ENCODE measurements around the gene MAP2K3. TPM values are rescaled to one million over a fixed set of nuclear protein-coding genes. Genes with fewer than 3 reads are reported as not detected.

Gene MAP2K3
- total and polyA plus RNA-seq, 9 donors, result 9.1 to 45.5 (median 17.6) TPM

- H3K36me3 ChIP-seq, result no peaks in the 10 kb centered on the region
- no peaks in the 10 kb centered on the region for H3K4me1 ChIP-seq (ENCODE audit: insufficient read depth)
- WGBS, 3 donors, result 65 to 70% (median 69%) methylated on average over 5 of the region's 5 CpGs
- H3K9me3 ChIP-seq, result no peaks in the 10 kb centered on the region
- no peak overlapping the region for H3K27ac ChIP-seq
- no peak for DNase-seq
- TF ChIP-seq POLR2A (IDR thresholded peaks at IDR 0.05) (no peak), EP300 (IDR thresholded peaks at IDR 0.05) (no peak), CTCF (IDR thresholded peaks at IDR 0.05) (no peak)
- intact Hi-C loops (cut with DNase I), result no loop called here
- H3K27me3 ChIP-seq, result no peaks in the 10 kb centered on the region
- H3K4me3 ChIP-seq, result no peak overlapping the region
Measured at GRCh38 chr17:21357281-21357680, 72.8 kb downstream of the MAP2K3 start.

- no peak for DNase-seq
- no peak overlapping the region for H3K4me3 ChIP-seq
- no peaks in the 10 kb centered on the region for H3K4me1 ChIP-seq (ENCODE audit: insufficient read depth)
- intact Hi-C loops (cut with DNase I), result no loop called here
- TF ChIP-seq POLR2A (IDR thresholded peaks at IDR 0.05) (no peak), CTCF (IDR thresholded peaks at IDR 0.05) (no peak), EP300 (IDR thresholded peaks at IDR 0.05) (no peak)
- H3K27ac ChIP-seq, result no peak overlapping the region
- 59 to 63% (median 61%) methylated on average over 10 of the region's 10 CpGs for WGBS, 3 donors
- no peaks in the 10 kb centered on the region for H3K27me3 ChIP-seq
- no peaks in the 10 kb centered on the region for H3K36me3 ChIP-seq
- no peaks in the 10 kb centered on the region for H3K9me3 ChIP-seq
Measured at GRCh38 chr17:21357696-21358656, 73.5 kb downstream of the MAP2K3 start.

GRCh38 chr17:21358682-21359482 is 74.4 kb downstream of the MAP2K3 start:
- Histone ChIP-seq H3K4me1 (ENCODE audit: insufficient read depth) (no peaks in the 10 kb centered on the region), H3K27me3 (no peaks in the 10 kb centered on the region), H3K9me3 (no peaks in the 10 kb centered on the region), H3K27ac (no peak overlapping the region), H3K4me3 (no peak overlapping the region), H3K36me3 (no peaks in the 10 kb centered on the region)
- intact Hi-C loops (cut with DNase I), result no loop called here
- no peak for DNase-seq
- whole genome bisulfite sequencing, 3 donors, result 59 to 64% (median 60%) methylated on average over 12 of the region's 12 CpGs
- TF ChIP-seq EP300 (IDR thresholded peaks at IDR 0.05) (no peak), POLR2A (IDR thresholded peaks at IDR 0.05) (no peak), CTCF (IDR thresholded peaks at IDR 0.05) (no peak)

GRCh38 chr17:21359483-21359840 is 75.0 kb downstream of the MAP2K3 start:
- Histone ChIP-seq H3K9me3 (no peaks in the 10 kb centered on the region), H3K27me3 (no peaks in the 10 kb centered on the region), H3K36me3 (no peaks in the 10 kb centered on the region), H3K27ac (no peak overlapping the region), H3K4me1 (ENCODE audit: insufficient read depth) (no peaks in the 10 kb centered on the region), H3K4me3 (no peak overlapping the region)
- TF ChIP-seq POLR2A (IDR thresholded peaks at IDR 0.05) (no peak), CTCF (IDR thresholded peaks at IDR 0.05) (no peak), EP300 (IDR thresholded peaks at IDR 0.05) (no peak)
- DNase-seq, result no peak
- intact Hi-C loops (cut with DNase I), result no loop called here
- 84 to 91% (median 86%) methylated on average over 9 of the region's 9 CpGs for WGBS, 3 donors

All from ovary (tissue), 9 donors.